Measurements from ENCODE around the gene CADM2. TPM values are rescaled to one million over a fixed set of nuclear protein-coding genes. Genes with fewer than 3 reads are reported as not detected.
"Not testable (repeated sequence)": the region's sequence is repeated elsewhere in the genome, so short reads cannot be mapped to it uniquely, and the experiment has no call there.

The CADM2 gene
- total RNA-seq, 1 experiment from 2014 or later, result not detected

DNA sequence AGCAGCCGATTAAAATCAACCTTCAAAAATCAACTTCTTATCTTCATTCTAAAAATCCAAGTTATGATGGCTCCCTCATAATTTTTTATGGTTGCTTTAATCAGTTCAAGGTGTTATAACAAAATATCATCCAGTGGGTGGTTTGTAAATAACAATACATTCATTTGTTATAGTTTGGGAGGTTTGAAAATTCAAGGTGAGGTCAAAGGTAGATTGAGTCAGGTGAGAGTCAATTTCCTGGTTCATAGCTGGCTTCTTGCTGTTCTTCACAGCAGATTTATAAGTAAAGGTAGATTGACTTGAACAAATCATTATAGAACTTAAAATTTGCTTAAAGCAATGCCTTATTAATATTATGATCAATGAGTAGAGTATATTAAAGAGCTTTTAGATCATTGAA is 192.8 kb downstream of the CADM2 start:
- no peaks in the 10 kb centered on the region for H3K4me1 ChIP-seq (replicated peaks)
- no peaks in the 10 kb centered on the region for H3K27me3 ChIP-seq (replicated peaks)
- no peak overlapping the region for H3K4me3 ChIP-seq
- no peaks in the 10 kb centered on the region for H3K9me3 ChIP-seq (replicated peaks)
- H3K36me3 ChIP-seq, result no peaks in the 10 kb centered on the region
- no peak overlapping the region for H3K27ac ChIP-seq
- DNase-seq (ENCODE audit: low read depth in 1 of 2, low spot score in 2 of 2), result no peak

DNA sequence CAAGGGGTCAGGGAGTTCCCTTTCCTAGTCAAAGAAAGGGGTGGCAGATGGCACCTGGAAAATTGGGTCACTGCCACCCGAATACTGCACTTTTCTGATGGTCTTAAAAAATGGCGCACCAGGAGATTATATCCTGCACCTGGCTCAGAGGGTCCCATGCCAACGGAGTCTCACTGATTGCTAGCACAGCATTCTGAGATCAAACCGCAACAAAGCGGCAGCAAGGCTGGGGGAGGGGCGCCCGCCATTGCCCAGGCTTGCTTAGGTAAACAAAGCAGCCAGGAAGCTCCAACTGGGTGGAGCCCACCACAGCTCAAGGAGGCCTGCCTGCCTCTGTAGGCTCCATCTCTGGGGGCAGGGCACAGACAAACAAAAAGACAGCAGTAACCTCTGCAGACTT is 194.5 kb downstream of the CADM2 start:
- not testable (repeated sequence) for DNase-seq (ENCODE audit: low read depth in 1 of 2, low spot score in 2 of 2); H3K4me1 ChIP-seq (replicated peaks); H3K36me3 ChIP-seq; H3K9me3 ChIP-seq (replicated peaks); H3K27me3 ChIP-seq (replicated peaks); H3K27ac ChIP-seq; H3K4me3 ChIP-seq

DNA sequence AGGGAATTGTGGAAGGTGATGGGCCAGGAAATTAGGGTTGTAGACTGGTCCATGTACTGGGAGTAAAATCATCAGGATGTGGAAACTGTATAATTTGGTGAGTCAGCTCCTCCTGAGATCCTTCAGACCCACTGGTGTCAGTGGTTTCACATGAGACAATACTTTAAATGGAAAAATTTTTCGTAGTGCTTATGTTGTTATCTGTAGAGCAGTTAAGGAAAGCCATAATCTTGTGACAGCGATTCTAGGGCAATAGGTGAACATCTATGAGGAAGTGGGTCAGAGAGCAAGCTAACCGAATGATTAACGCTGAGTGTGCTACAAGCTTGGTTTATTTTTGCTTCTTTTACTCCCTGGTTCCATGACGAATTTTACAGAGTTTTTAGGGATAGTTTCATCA is 200.6 kb downstream of the CADM2 start:
- no peak for DNase-seq (ENCODE audit: low read depth in 1 of 2, low spot score in 2 of 2)
- Histone ChIP-seq H3K27ac (no peak overlapping the region), H3K27me3 (replicated peaks) (no peaks in the 10 kb centered on the region), H3K4me1 (replicated peaks) (no peaks in the 10 kb centered on the region), H3K4me3 (no peak overlapping the region), H3K36me3 (no peaks in the 10 kb centered on the region), H3K9me3 (replicated peaks) (no peaks in the 10 kb centered on the region)

GRCh38 chr3:85161544-85161943 is 202.8 kb downstream of the CADM2 start:
- H3K27me3 ChIP-seq (replicated peaks), result no peaks in the 10 kb centered on the region
- H3K9me3 ChIP-seq (replicated peaks), result no peaks in the 10 kb centered on the region
- no peaks in the 10 kb centered on the region for H3K36me3 ChIP-seq
- no peak overlapping the region for H3K27ac ChIP-seq
- H3K4me1 ChIP-seq (replicated peaks), result no peaks in the 10 kb centered on the region
- no peak for DNase-seq (ENCODE audit: low read depth in 1 of 2, low spot score in 2 of 2)
- no peak overlapping the region for H3K4me3 ChIP-seq

GRCh38 chr3:85162905-85163304 is 204.1 kb downstream of the CADM2 start:
- Histone ChIP-seq H3K36me3 (no peaks in the 10 kb centered on the region), H3K27ac (no peak overlapping the region), H3K9me3 (replicated peaks) (no peaks in the 10 kb centered on the region), H3K27me3 (replicated peaks) (no peaks in the 10 kb centered on the region), H3K4me3 (no peak overlapping the region), H3K4me1 (replicated peaks) (no peaks in the 10 kb centered on the region)
- DNase-seq (ENCODE audit: low read depth in 1 of 2, low spot score in 2 of 2), result no peak

GRCh38 chr3:85164436-85164835 is 205.6 kb downstream of the CADM2 start:
- no peak overlapping the region for H3K27ac ChIP-seq
- DNase-seq (ENCODE audit: low read depth in 1 of 2, low spot score in 2 of 2), result no peak
- no peaks in the 10 kb centered on the region for H3K9me3 ChIP-seq (replicated peaks)
- H3K36me3 ChIP-seq, result no peaks in the 10 kb centered on the region
- no peak overlapping the region for H3K4me3 ChIP-seq
- H3K4me1 ChIP-seq (replicated peaks), result no peaks in the 10 kb centered on the region
- no peaks in the 10 kb centered on the region for H3K27me3 ChIP-seq (replicated peaks)

DNA sequence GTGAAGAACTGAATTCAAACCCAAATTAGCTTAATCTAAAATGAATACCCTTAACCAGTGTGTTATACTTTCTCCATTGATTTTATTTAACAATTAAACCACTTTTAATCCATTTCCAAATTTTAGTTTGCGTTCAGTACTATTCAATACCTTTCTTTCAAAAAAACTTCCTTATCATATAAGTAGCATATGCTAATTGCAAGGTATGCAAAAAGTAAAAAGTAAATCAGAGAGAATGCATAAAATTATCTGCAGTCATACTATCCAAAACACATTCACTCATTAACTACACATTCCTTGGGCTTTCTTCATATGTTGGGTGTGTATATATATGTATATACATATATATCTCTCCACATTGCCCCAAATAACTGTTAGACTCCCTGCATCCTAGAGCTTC is 208.8 kb downstream of the CADM2 start:
- H3K27ac ChIP-seq, result no peak overlapping the region
- no peaks in the 10 kb centered on the region for H3K4me1 ChIP-seq (replicated peaks)
- DNase-seq (ENCODE audit: low read depth in 1 of 2, low spot score in 2 of 2), result no peak
- no peaks in the 10 kb centered on the region for H3K36me3 ChIP-seq
- H3K9me3 ChIP-seq (replicated peaks), result no peaks in the 10 kb centered on the region
- no peaks in the 10 kb centered on the region for H3K27me3 ChIP-seq (replicated peaks)
- H3K4me3 ChIP-seq, result no peak overlapping the region

GRCh38 chr3:85170646-85171045 is 211.9 kb downstream of the CADM2 start:
- Histone ChIP-seq H3K27me3 (replicated peaks) (no peaks in the 10 kb centered on the region), H3K27ac (no peak overlapping the region), H3K9me3 (replicated peaks) (no peaks in the 10 kb centered on the region), H3K4me1 (replicated peaks) (no peaks in the 10 kb centered on the region), H3K4me3 (no peak overlapping the region), H3K36me3 (no peaks in the 10 kb centered on the region)
- no peak for DNase-seq (ENCODE audit: low read depth in 1 of 2, low spot score in 2 of 2)

GRCh38 chr3:85171976-85172375 is 213.2 kb downstream of the CADM2 start:
- Histone ChIP-seq H3K36me3 (no peaks in the 10 kb centered on the region), H3K4me3 (no peak overlapping the region), H3K27ac (no peak overlapping the region), H3K4me1 (replicated peaks) (no peaks in the 10 kb centered on the region), H3K27me3 (replicated peaks) (no peaks in the 10 kb centered on the region), H3K9me3 (replicated peaks) (no peaks in the 10 kb centered on the region)
- DNase-seq (ENCODE audit: low read depth in 1 of 2, low spot score in 2 of 2), result no peak

- H3K36me3 ChIP-seq, result no peaks in the 10 kb centered on the region
- H3K27me3 ChIP-seq (replicated peaks), result no peaks in the 10 kb centered on the region
- no peak overlapping the region for H3K27ac ChIP-seq
- H3K9me3 ChIP-seq (replicated peaks), result no peaks in the 10 kb centered on the region
- no peaks in the 10 kb centered on the region for H3K4me1 ChIP-seq (replicated peaks)
- H3K4me3 ChIP-seq, result no peak overlapping the region
- no peak for DNase-seq (ENCODE audit: low read depth in 1 of 2, low spot score in 2 of 2)
These were observed 218.0 kb downstream of the CADM2 start for GRCh38 chr3:85176799-85177198.

DNA sequence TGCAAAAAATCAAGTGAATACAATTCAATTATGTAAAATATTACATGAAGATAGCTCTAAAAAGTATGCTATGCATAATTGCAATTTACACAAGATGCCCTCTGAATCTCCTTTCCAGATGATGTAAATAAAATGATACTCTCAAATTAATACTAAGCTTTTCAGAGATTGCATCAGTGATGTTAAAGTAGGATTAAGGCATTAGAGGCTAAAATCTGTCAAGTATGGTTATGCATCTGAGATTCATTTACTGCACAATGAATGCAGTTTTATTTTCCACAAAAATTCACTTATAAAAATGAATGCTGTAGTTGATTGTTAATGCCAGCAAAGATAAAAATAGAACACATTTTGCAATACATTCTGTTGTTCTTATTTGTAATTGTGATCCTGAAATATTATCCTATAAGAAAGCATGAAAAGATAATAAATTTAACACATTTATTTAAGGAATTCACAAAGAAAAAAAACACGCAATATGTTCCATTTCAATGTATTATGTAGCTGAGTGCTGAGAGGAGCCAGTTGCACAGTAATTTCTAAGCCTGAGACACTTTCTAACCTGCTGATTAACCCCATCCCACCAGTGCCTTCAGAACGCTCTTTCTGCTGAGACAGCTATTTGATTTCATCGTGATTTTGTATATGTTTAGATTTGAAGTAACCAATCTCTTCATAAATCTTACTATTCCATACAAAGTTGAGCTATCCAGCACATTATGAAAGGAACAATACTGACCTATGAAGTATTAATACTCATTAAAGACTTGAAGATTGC is 224.4 kb downstream of the CADM2 start:
- no peak overlapping the region for H3K4me3 ChIP-seq
- no peaks in the 10 kb centered on the region for H3K4me1 ChIP-seq (replicated peaks)
- no peaks in the 10 kb centered on the region for H3K9me3 ChIP-seq (replicated peaks)
- no peak for DNase-seq (ENCODE audit: low read depth in 1 of 2, low spot score in 2 of 2)
- no peaks in the 10 kb centered on the region for H3K27me3 ChIP-seq (replicated peaks)
- no peaks in the 10 kb centered on the region for H3K36me3 ChIP-seq
- no peak overlapping the region for H3K27ac ChIP-seq

GRCh38 chr3:85185495-85185894 is 226.7 kb downstream of the CADM2 start:
- Histone ChIP-seq H3K36me3 (no peaks in the 10 kb centered on the region), H3K27me3 (replicated peaks) (no peaks in the 10 kb centered on the region), H3K4me3 (no peak overlapping the region), H3K4me1 (replicated peaks) (no peaks in the 10 kb centered on the region), H3K27ac (no peak overlapping the region), H3K9me3 (replicated peaks) (no peaks in the 10 kb centered on the region)
- DNase-seq (ENCODE audit: low read depth in 1 of 2, low spot score in 2 of 2), result no peak

DNA sequence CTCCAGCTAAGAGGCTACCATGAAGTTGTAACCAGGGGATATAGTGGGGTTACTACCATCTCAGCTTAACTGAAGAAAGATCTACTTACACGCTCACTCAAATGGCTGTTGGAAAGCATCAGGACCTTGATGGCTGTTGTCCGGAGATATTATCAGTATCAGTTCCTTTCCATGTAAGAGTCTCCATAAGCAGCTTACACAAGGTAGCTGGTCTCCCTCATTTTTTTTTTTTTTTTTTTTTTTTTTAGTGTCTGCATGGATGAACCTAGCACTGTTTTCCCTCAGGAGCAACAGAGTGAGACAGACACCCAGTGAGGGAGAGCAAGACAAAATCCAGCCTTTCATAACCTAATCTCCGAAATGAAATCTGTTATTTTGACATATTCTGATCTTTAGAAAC is 230.9 kb downstream of the CADM2 start:
- no peak overlapping the region for H3K27ac ChIP-seq
- H3K4me1 ChIP-seq (replicated peaks), result no peaks in the 10 kb centered on the region
- no peaks in the 10 kb centered on the region for H3K36me3 ChIP-seq
- H3K27me3 ChIP-seq (replicated peaks), result no peaks in the 10 kb centered on the region
- no peaks in the 10 kb centered on the region; the same call in 1 of the 2 replicates for H3K9me3 ChIP-seq (replicated peaks)
- H3K4me3 ChIP-seq, result no peak overlapping the region
- no peak for DNase-seq (ENCODE audit: low read depth in 1 of 2, low spot score in 2 of 2)

- Histone ChIP-seq H3K27me3 (replicated peaks) (no peaks in the 10 kb centered on the region), H3K27ac (no peak overlapping the region), H3K36me3 (no peaks in the 10 kb centered on the region), H3K9me3 (replicated peaks) (no peaks in the 10 kb centered on the region; the same call in 1 of the 2 replicates), H3K4me1 (replicated peaks) (no peaks in the 10 kb centered on the region), H3K4me3 (no peak overlapping the region)
- no peak for DNase-seq (ENCODE audit: low read depth in 1 of 2, low spot score in 2 of 2)
These were observed 234.8 kb downstream of the CADM2 start for GRCh38 chr3:85193565-85193964.

DNA sequence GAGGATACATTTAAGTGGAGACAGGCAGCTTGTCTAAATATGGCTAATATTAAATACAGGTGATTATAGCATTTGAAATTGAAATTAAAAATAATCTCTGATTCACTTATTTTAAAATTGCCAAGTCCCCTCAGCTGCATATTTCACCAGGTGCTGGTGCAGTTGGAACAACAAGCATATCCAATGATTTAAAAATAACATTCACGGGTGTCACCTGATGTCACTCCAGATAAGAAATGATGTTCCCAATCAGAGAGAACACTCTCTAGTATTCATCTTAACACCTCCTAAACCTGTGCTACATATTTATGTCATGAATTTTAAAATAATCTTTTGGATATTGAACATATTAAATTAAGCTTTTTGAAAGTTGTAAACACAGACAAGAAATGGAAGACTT is 249.9 kb downstream of the CADM2 start:
- Histone ChIP-seq H3K27me3 (replicated peaks) (no peaks in the 10 kb centered on the region), H3K27ac (no peak overlapping the region), H3K9me3 (replicated peaks) (no peaks in the 10 kb centered on the region), H3K4me1 (replicated peaks) (no peaks in the 10 kb centered on the region), H3K36me3 (no peaks in the 10 kb centered on the region), H3K4me3 (no peak overlapping the region)
- no peak for DNase-seq (ENCODE audit: low read depth in 1 of 2, low spot score in 2 of 2)

Data from SJSA1 (cell line).